Measurements from ENCODE around the gene TSFM. TPM values are rescaled to one million over a fixed set of nuclear protein-coding genes. Genes with fewer than 3 reads are reported as not detected.

The TSFM gene
- total RNA-seq, 1 experiment from 2014 or later = 48.7 TPM

GRCh38 chr12:57836442-57837375, 54.1 kb downstream of the TSFM start (continued):
- no peak for TF ChIP-seq GABPB1 (CRISPR knock-in tag; IDR thresholded peaks at IDR 0.05)
- no peak for TF ChIP-seq PRRX2 (CRISPR knock-in tag; IDR thresholded peaks at IDR 0.05)
- no peak for TF ChIP-seq ZBTB21 (CRISPR knock-in tag; IDR thresholded peaks at IDR 0.05; ENCODE audit: borderline replicate concordance)
- no peak for TF ChIP-seq JUN (CRISPR knock-in tag; IDR thresholded peaks at IDR 0.05)
- no peak for TF ChIP-seq TEAD4 (CRISPR knock-in tag; IDR thresholded peaks at IDR 0.05)
- TF ChIP-seq E2F1 (CRISPR knock-in tag; IDR thresholded peaks at IDR 0.05) = no peak
- no peak for TF ChIP-seq FOXP4 (CRISPR knock-in tag; IDR thresholded peaks at IDR 0.05)
- TF ChIP-seq E2F5 (CRISPR knock-in tag; IDR thresholded peaks at IDR 0.05) = no peak
- 0 out of 2 replicates have a peak, but pooled peaks have one; percentile 21 for TF ChIP-seq ZNF532 (CRISPR knock-in tag; IDR thresholded peaks at IDR 0.05; ENCODE audit: borderline replicate concordance)
- no peak for TF ChIP-seq MYBL2 (CRISPR knock-in tag; IDR thresholded peaks at IDR 0.05)
- TF ChIP-seq SMAD4 (CRISPR knock-in tag; IDR thresholded peaks at IDR 0.05) = no peak
- no peak for TF ChIP-seq HMGA2 (CRISPR knock-in tag; IDR thresholded peaks at IDR 0.05)
- no peak for TF ChIP-seq FOXK1 (CRISPR knock-in tag; IDR thresholded peaks at IDR 0.05)
- no peak for TF ChIP-seq MAX (CRISPR knock-in tag; IDR thresholded peaks at IDR 0.05)
- no peak for TF ChIP-seq CDX4 (CRISPR knock-in tag; IDR thresholded peaks at IDR 0.05; ENCODE audit: borderline replicate concordance)
- TF ChIP-seq ZNF281 (CRISPR knock-in tag; IDR thresholded peaks at IDR 0.05) = peak; percentile 73
- no peak for TF ChIP-seq SMAD3 (CRISPR knock-in tag; IDR thresholded peaks at IDR 0.05; ENCODE audit: borderline replicate concordance)
- TF ChIP-seq OVOL2 (CRISPR knock-in tag; IDR thresholded peaks at IDR 0.05; ENCODE audit: borderline replicate concordance) = no peak
- TF ChIP-seq USF2 (CRISPR knock-in tag; IDR thresholded peaks at IDR 0.05) = no peak
- no peak for TF ChIP-seq GTF2I (CRISPR knock-in tag; conservative IDR thresholded peaks at IDR 0.05)
